BJ (cell line): Measurements from ENCODE around the gene LMCD1. TPM values are rescaled to one million over a fixed set of nuclear protein-coding genes. Genes with fewer than 3 reads are reported as not detected.

Source experiments
- CTCF ChIA-PET: fragments of 350-600 bp; formaldehyde crosslinking; extraction: SDS; loops from one replicate; lab custom pipeline; 2021; ENCODE audit warnings: antibody characterized with exemption, inconsistent platforms; lab: Yijun Ruan, JAX
- POLR2A ChIA-PET: fragments of 300-600 bp; sonication (Branson Sonifier 250); formaldehyde crosslinking; extraction: SDS; loops from one replicate; lab custom pipeline; 2021; ENCODE audit warnings: antibody characterized with exemption; lab: Charles Lee
- DNase-seq: peaks from one replicate; pipeline ENCODE4 v3.0.0-alpha.2; 2011; ENCODE audit warnings: low read depth
- H3K27me3 ChIP-seq: 2 replicates; pipeline ENCODE4 v1.6.0; 2011; ENCODE audit warnings: low read length; ENCODE audit not compliant: control insufficient read depth, insufficient read depth
- H3K36me3 ChIP-seq: 2 replicates; pipeline ENCODE4 v1.5.1; 2011; ENCODE audit warnings: low read length; ENCODE audit not compliant: control insufficient read depth, insufficient read depth
- H3K4me3 ChIP-seq: 2 replicates; pipeline ENCODE4 v1.5.1; 2011; ENCODE audit warnings: low read depth, mild to moderate bottlenecking, control low read depth, low read length
- CTCF ChIP-seq: IDR thresholded peaks from 2 replicates; pipeline ENCODE4 v1.5.1; 2011; ENCODE audit warnings: low read depth, mild to moderate bottlenecking, control low read depth, inconsistent platforms, low read length, moderate library complexity; ENCODE audit not compliant: insufficient read depth
- polyA plus RNA-seq: library from polyadenylated mRNA; depleted of rRNA; stranded (reverse); fragments of >200 nt; gene quantifications from 2 replicates; pipeline ENCODE4 v1.2.3, GENCODE V29; 2011

LMCD1 gene
- polyA plus RNA-seq, 1 experiment, result 168 TPM

GRCh38 chr3:8573342-8573926 lies 71.8 kb downstream of the LMCD1 start:
- POLR2A ChIA-PET, result interaction anchor here (0.7 kb wide), 1 partner anchor 42 kb away, joined by 4 read pairs; no protein-coding TSS in a partner anchor
- CTCF ChIA-PET, result interaction anchor here (0.6 to 3.8 kb wide), 5 partner anchors 12 to 173 kb away, joined by 3 to 14 read pairs (median 3); no protein-coding TSS in a partner anchor
- no peaks in the 10 kb centered on the region for H3K27me3 ChIP-seq
- no peak for TF ChIP-seq CTCF
- H3K4me3 ChIP-seq, result no peak overlapping the region
- peaks cover 7% of the 10 kb centered on the region for H3K36me3 ChIP-seq
- DNase-seq, result no peak

GRCh38 chr3:8574040-8574669 lies 72.5 kb downstream of the LMCD1 start:
- DNase-seq, result no peak
- H3K36me3 ChIP-seq, result peaks cover 7% of the 10 kb centered on the region
- no peak overlapping the region for H3K4me3 ChIP-seq
- no peak for TF ChIP-seq CTCF
- no peaks in the 10 kb centered on the region for H3K27me3 ChIP-seq
- ChIA-PET CTCF (interaction anchor here (0.6 to 3.8 kb wide), 6 partner anchors 16 to 172 kb away, joined by 3 to 14 read pairs (median 3); no protein-coding TSS in a partner anchor), POLR2A (interaction anchor here (0.7 kb wide), 1 partner anchor 42 kb away, joined by 4 read pairs; no protein-coding TSS in a partner anchor)

GRCh38 chr3:8574670-8575322 lies 73.2 kb downstream of the LMCD1 start:
- H3K4me3 ChIP-seq, result no peak overlapping the region
- no peak for DNase-seq

GRCh38 chr3:8575364-8576104 lies 73.9 kb downstream of the LMCD1 start:
- Histone ChIP-seq H3K36me3 (no peaks in the 10 kb centered on the region), H3K4me3 (no peak overlapping the region), H3K27me3 (no peaks in the 10 kb centered on the region)
- TF ChIP-seq CTCF, result no peak
- CTCF ChIA-PET, result interaction anchor here (0.7 to 3.8 kb wide), 5 partner anchors 17 to 133 kb away, joined by 3 to 14 read pairs (median 6); no protein-coding TSS in a partner anchor
- DNase-seq, result peak; percentile 1
- POLR2A ChIA-PET, result no interaction called here

More at GRCh38 chr3:8574670-8575322, 73.2 kb downstream of the LMCD1 start:
- ChIA-PET POLR2A (no interaction called here), CTCF (interaction anchor here (0.7 to 3.8 kb wide), 6 partner anchors 16 to 158 kb away, joined by 3 to 14 read pairs (median 4); no protein-coding TSS in a partner anchor)
- Histone ChIP-seq H3K27me3 (no peaks in the 10 kb centered on the region), H3K36me3 (peaks cover 4% of the 10 kb centered on the region; the same call in 1 of the 2 replicates)
- TF ChIP-seq CTCF, result no peak
